Kidney (tissue), 14 donors: Measurements from ENCODE around the gene KRT38. TPM values are rescaled to one million over a fixed set of nuclear protein-coding genes. Genes with fewer than 3 reads are reported as not detected.
A peak's percentile ranks its signal among the peaks of the same experiment; 100 is the strongest.

Experiments used
- DNase-seq, 5 donors: peaks; one replicate each; pipeline ENCODE4 v3.0.0-alpha.2; 2013 to 2020
- FAIRE-seq: peaks from 2 replicates; lab custom pipeline; 2012; peaks lifted over from hg19 to GRCh38; lab: Jason Lieb, UNC
- H3K27ac ChIP-seq, 2 donors: one replicate each; pipeline ENCODE4 v1.7.0; 2013; ENCODE audit warnings: low read depth in 2 of 2, low read length in 2 of 2, inconsistent platforms in 1 of 2
- H3K27me3 ChIP-seq: one replicate; pipeline ENCODE4 v1.7.1; 2013; ENCODE audit warnings: low read length, inconsistent platforms; ENCODE audit not compliant: control insufficient read depth, insufficient read depth
- H3K36me3 ChIP-seq, 3 donors: one replicate each; pipeline versions ENCODE4 v1.7.0 to v1.7.1; 2013; ENCODE audit warnings: low read length in 3 of 3, control low read depth in 1 of 3, inconsistent platforms in 1 of 3; ENCODE audit not compliant: insufficient read depth in 3 of 3, control insufficient read depth in 2 of 3
- H3K4me1 ChIP-seq, 3 donors: one replicate each; pipeline versions ENCODE4 v1.7.0 to v1.7.1; 2013; ENCODE audit warnings: low read length in 3 of 3, inconsistent platforms in 1 of 3, low read depth in 1 of 3; ENCODE audit not compliant: control insufficient read depth in 2 of 3, insufficient read depth in 2 of 3
- H3K4me3 ChIP-seq, 3 donors: one replicate each; pipeline versions ENCODE4 v1.7.0 to v1.8.1; 2013; ENCODE audit warnings: low read length in 3 of 3, control low read depth in 1 of 3, inconsistent platforms in 1 of 3
- H3K9ac ChIP-seq, 3 donors: one replicate each; pipeline versions ENCODE4 v1.7.0 to v1.7.1; 2013; ENCODE audit warnings: low read length in 3 of 3, control low read depth in 1 of 3, inconsistent platforms in 1 of 3
- H3K9me3 ChIP-seq, 3 donors: one replicate each; pipeline versions ENCODE4 v1.7.0 to v1.7.1; 2013; ENCODE audit warnings: low read length in 3 of 3, control low read depth in 1 of 3, inconsistent platforms in 1 of 3; ENCODE audit not compliant: control insufficient read depth in 2 of 3, insufficient read depth in 1 of 3
- intact Hi-C: fragments of 100-400 bp; cut with DNase I; formaldehyde crosslinking; loops from one replicate; pipeline ENCODE4 v1.11.1; 2022
- polyA plus RNA-seq: library from polyadenylated mRNA; stranded (reverse); fragments of 350-450 nt; fragmentation: Illumina TruSeq; extraction: RNeasy Lipid Tissue Mini Kit (QIAGEN cat#74804); gene quantifications from one replicate; pipeline ENCODE4 v1.2.3, GENCODE V29; 2014; ENCODE audit warnings: low read depth, low replicate concordance; ENCODE audit not compliant: insufficient read depth
- total RNA-seq: library from RNA; stranded (reverse); fragmentation: NEBNext Ultra II Directional; extraction: Animal tissue kit (Norgen Biotek cat#: 25700); gene quantifications from one replicate; pipeline ENCODE4 v1.2.1, GENCODE V29; 2021
- TF ChIP-seq, protein P1 (sequence below): IDR thresholded peaks from 3 replicates; pipeline ENCODE4 v1.5.1; 2012; ENCODE audit warnings: mild to moderate bottlenecking, moderate library complexity, borderline replicate concordance; ENCODE audit not compliant: insufficient read depth; ENCODE audit errors: extremely low read depth
- donor health status: control.
- donor health status: control.
- donor health status: control.
- donor health status: control.
- donor health status: control.
- donor health status: DM: yes; HTN: yes; CAD: no.
- donor health status: Normal renal cell carcinoma (clear cell type).

Gene KRT38
- total and polyA plus RNA-seq, 2 donors from 2014 or later, result not detected

DNA sequence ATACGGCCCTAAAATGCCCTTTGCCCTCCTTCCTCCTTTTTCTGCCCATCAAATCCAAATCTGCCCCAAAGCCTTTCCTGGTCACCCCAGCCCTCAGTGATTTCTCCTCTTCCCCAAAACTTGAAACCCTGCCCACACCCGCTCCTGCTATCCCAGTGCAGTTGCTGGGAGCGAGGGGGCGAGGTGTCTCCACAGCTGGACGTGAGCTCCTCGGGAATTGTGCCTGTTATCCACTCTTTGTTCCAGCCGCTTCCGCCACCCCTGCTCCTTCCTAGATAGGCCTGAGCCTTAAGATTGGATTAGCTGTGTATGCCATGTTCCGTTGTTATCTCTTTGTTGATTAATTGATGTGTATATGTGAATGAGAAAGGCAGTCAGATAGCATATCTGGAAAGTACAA is 42.7 kb upstream of the KRT38 start:
- FAIRE-seq (no peak), DNase-seq (no peak)
- H3K36me3 ChIP-seq, result no peaks in the 10 kb centered on the region
- no peaks in the 10 kb centered on the region for H3K9me3 ChIP-seq
- H3K4me3 ChIP-seq, result no peak overlapping the region
- H3K27me3 ChIP-seq, result no peaks in the 10 kb centered on the region
- intact Hi-C loops, result no loop called here
- H3K9ac ChIP-seq, result no peak overlapping the region
- no peak overlapping the region for H3K27ac ChIP-seq
- TF ChIP-seq, protein P1, sequence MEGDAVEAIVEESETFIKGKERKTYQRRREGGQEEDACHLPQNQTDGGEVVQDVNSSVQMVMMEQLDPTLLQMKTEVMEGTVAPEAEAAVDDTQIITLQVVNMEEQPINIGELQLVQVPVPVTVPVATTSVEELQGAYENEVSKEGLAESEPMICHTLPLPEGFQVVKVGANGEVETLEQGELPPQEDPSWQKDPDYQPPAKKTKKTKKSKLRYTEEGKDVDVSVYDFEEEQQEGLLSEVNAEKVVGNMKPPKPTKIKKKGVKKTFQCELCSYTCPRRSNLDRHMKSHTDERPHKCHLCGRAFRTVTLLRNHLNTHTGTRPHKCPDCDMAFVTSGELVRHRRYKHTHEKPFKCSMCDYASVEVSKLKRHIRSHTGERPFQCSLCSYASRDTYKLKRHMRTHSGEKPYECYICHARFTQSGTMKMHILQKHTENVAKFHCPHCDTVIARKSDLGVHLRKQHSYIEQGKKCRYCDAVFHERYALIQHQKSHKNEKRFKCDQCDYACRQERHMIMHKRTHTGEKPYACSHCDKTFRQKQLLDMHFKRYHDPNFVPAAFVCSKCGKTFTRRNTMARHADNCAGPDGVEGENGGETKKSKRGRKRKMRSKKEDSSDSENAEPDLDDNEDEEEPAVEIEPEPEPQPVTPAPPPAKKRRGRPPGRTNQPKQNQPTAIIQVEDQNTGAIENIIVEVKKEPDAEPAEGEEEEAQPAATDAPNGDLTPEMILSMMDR, result no peak
- no peaks in the 10 kb centered on the region for H3K4me1 ChIP-seq

DNA sequence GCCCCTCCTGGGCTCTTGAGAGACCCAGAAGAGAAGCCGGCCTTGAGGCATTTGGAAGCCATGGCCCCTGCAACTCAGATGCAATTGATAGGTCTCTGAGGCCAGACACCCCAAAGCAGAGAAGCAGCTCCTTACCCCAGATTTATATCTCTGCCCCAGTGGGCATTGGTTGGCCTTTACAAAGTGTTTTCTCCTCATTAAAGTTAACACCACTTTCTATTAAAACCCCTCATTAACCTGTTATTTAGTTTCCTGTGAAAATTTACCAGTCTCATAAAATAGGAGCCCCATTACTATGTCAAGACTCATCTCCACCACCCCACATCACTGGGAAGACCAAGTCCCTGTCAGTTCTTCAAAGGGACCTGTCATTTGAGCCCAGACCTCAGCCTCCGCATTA is 40.3 kb upstream of the KRT38 start, which contains the start of gene KRT35:
KRT35 (minus strand) TSS at position 116 of the 400 bp plus-strand sequence; CDS start at position 62, 54 bp downstream.
- H3K27ac ChIP-seq, result no peak within 1 kb of the TSS
- H3K36me3 ChIP-seq, result no peaks in the 10 kb centered on the region
- TF ChIP-seq, protein P1, result no peak
- H3K4me3 ChIP-seq, result no peak within 1 kb of the TSS
- no peaks in the 10 kb centered on the region for H3K9me3 ChIP-seq
- DNase-seq (peak in 3 of 5 donors; percentile 26 to 54 (median 53)), FAIRE-seq (no peak)
- H3K9ac ChIP-seq, result no peak within 1 kb of the TSS
- intact Hi-C loops, result no loop called here
- peaks cover 0 to 3% (median 0%) of the 10 kb centered on the region in 3 donors for H3K4me1 ChIP-seq
- no peaks in the 10 kb centered on the region for H3K27me3 ChIP-seq

DNA sequence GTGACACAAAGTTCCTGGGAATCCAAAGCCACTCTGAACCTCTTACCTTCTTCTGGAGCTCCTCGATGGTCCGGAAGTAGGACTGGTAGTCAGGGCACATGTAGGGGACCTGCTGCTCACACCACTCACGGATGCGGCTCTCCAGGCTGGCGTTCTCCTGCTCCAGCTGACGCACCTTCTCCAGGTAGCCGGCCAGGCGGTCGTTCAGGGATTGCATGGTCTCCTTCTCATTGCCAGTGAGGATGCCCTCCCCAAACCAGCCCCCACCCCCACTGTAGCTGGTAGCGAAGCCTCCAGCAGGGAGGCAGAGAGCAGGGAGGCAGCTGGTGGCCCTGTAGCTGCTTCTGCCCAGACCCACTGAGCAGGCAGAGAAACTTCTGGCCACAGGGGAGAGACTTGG is 39.8 kb upstream of the KRT38 start:
- Histone ChIP-seq H3K4me1 (peaks cover 0 to 3% (median 0%) of the 10 kb centered on the region in 3 donors), H3K9ac (no peak overlapping the region), H3K27ac (no peak overlapping the region), H3K9me3 (no peaks in the 10 kb centered on the region), H3K36me3 (no peaks in the 10 kb centered on the region), H3K4me3 (no peak overlapping the region), H3K27me3 (no peaks in the 10 kb centered on the region)
- TF ChIP-seq, protein P1, result no peak
- DNase-seq (no peak), FAIRE-seq (no peak)
- intact Hi-C loops, result no loop called here

DNA sequence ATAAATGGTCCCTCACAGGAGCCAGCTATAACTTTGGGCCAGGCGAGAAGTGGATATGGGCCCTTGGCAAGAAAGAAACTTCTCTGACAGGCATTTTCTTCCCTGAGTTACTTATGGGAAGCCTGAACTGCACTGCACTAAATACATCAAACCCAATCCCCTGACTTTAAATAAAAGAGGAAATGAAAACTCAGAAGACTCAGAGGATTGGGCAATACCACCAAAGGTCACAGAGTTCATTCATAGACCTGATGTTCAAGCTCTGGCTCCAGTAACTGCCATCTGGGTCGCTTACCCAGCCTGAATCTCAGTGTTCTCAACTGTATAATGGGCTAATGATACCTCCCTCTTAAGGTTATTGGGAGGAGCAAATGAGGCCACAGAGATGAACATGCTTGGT is 39.4 kb upstream of the KRT38 start:
- FAIRE-seq, result no peak
- intact Hi-C loops, result no loop called here
- peaks cover 0 to 3% (median 0%) of the 10 kb centered on the region in 3 donors for H3K4me1 ChIP-seq

More for the DNA sequence above, 39.4 kb upstream of the KRT38 start:
- no peak overlapping the region for H3K27ac ChIP-seq
- no peaks in the 10 kb centered on the region for H3K9me3 ChIP-seq
- H3K27me3 ChIP-seq, result no peaks in the 10 kb centered on the region
- DNase-seq, result no peak
- no peak overlapping the region for H3K9ac ChIP-seq
- no peak overlapping the region for H3K4me3 ChIP-seq
- H3K36me3 ChIP-seq, result no peaks in the 10 kb centered on the region
- TF ChIP-seq, protein P1, result no peak
